OCI-LY7 (cell line): Measurements from ENCODE around the gene TICRR. TPM values are rescaled to one million over a fixed set of nuclear protein-coding genes. Genes with fewer than 3 reads are reported as not detected.

Experiments
- BruUV-seq: library from RNA; stranded (reverse); fragments of 400-500 nt; replicated peaks from 2 replicates; lab custom pipeline; 2021; lab: Mats Ljungman, UMichigan
- CTCF ChIA-PET: fragments of 300-600 bp; sonication (Branson Sonifier 250); formaldehyde crosslinking; loops from one replicate; lab custom pipeline; 2022; ENCODE audit warnings: antibody characterized with exemption; ENCODE audit not compliant: unreplicated experiment; lab: Charles Lee
- POLR2A ChIA-PET: fragments of 300-600 bp; sonication (Branson Sonifier 250); formaldehyde crosslinking; loops from one replicate; lab custom pipeline; 2022; ENCODE audit warnings: antibody characterized with exemption; lab: Charles Lee
- DNase-seq: peaks from one replicate; pipeline ENCODE4 v3.0.0-alpha.2; 2015; ENCODE audit warnings: low spot score
- H2AFZ ChIP-seq: fragments of 200-600 bp; sonication (generic), shearing (Covaris generic); 2 replicates; pipeline ENCODE4 v1.6.1; 2014; ENCODE audit warnings: mild to moderate bottlenecking, antibody characterized with exemption, low read length, moderate library complexity
- H3K27ac ChIP-seq: fragments of 200-600 bp; sonication (generic); 2 replicates; pipeline ENCODE4 v1.5.1; 2014; ENCODE audit warnings: mixed run types, low read depth, mild to moderate bottlenecking, moderate library complexity, low read length, inconsistent platforms; ENCODE audit not compliant: poor library complexity, severe bottlenecking
- H3K36me3 ChIP-seq: fragments of 200-600 bp; sonication (generic); 2 replicates; pipeline ENCODE4 v1.6.1; 2014; ENCODE audit warnings: mild to moderate bottlenecking, antibody characterized with exemption, low read length, moderate library complexity, mixed read lengths; ENCODE audit not compliant: insufficient read depth
- H3K4me1 ChIP-seq: fragments of 200-600 bp; sonication (generic); 2 replicates; pipeline ENCODE4 v1.5.1; 2014; ENCODE audit warnings: mild to moderate bottlenecking, low read length; ENCODE audit not compliant: insufficient read depth, poor library complexity, severe bottlenecking
- H3K4me2 ChIP-seq: fragments of 200-600 bp; sonication (generic); 2 replicates; pipeline ENCODE4 v1.6.1; 2014; ENCODE audit warnings: mild to moderate bottlenecking, low read length
- H3K4me3 ChIP-seq: fragments of 200-600 bp; sonication (generic); 2 replicates; pipeline ENCODE4 v1.5.1; 2014; ENCODE audit warnings: mild to moderate bottlenecking, low read depth, low read length; ENCODE audit not compliant: poor library complexity, severe bottlenecking
- H3K79me2 ChIP-seq: fragments of 200-600 bp; sonication (generic); 2 replicates; pipeline ENCODE4 v1.6.1; 2016; ENCODE audit warnings: low read depth, mild to moderate bottlenecking, low read length, moderate library complexity, mixed read lengths; ENCODE audit not compliant: insufficient read depth
- H3K9me2 ChIP-seq: fragments of 200-600 bp; sonication (generic); 2 replicates; pipeline ENCODE4 v1.6.1; 2016; ENCODE audit warnings: mild to moderate bottlenecking, low read length, mixed read lengths; ENCODE audit not compliant: insufficient read depth
- H3K9me3 ChIP-seq: fragments of 200-600 bp; sonication (generic); 2 replicates; pipeline ENCODE4 v1.6.1; 2014; ENCODE audit warnings: mild to moderate bottlenecking, mixed run types, low read length, mixed read lengths
- H4K20me1 ChIP-seq: fragments of 200-600 bp; sonication (generic); 2 replicates; pipeline ENCODE4 v1.6.1; 2014; ENCODE audit warnings: mild to moderate bottlenecking, antibody characterized with exemption, low read length, moderate library complexity, mixed read lengths; ENCODE audit not compliant: insufficient read depth
- CTCF ChIP-seq: fragments of 200-600 bp; sonication (generic); conservative IDR thresholded peaks from 2 replicates; pipeline ENCODE4 v1.5.1; 2014; ENCODE audit warnings: mild to moderate bottlenecking, antibody characterized with exemption, low read length, moderate library complexity, mixed read lengths
- EZH2phosphoT487 ChIP-seq: fragments of 200-600 bp; sonication (generic); IDR thresholded peaks from 2 replicates; pipeline ENCODE4 v1.6.1; 2018; ENCODE audit warnings: low read depth, borderline replicate concordance, mild to moderate bottlenecking, mixed run types, antibody characterized with exemption, low read length, moderate library complexity, mixed read lengths
- intact Hi-C: fragments of 100-400 bp; cut with micrococcal nuclease; formaldehyde crosslinking; loops from one replicate; pipeline ENCODE4 v1.10.0; 2022; ENCODE audit not compliant: unreplicated experiment
- total RNA-seq, 2 experiments: library from RNA; depleted of rRNA in 1 of 2; stranded (reverse); fragments of >200 nt in 1 of 2; shearing (Covaris generic) in 1 of 2; gene quantifications; 2 replicates each; pipeline ENCODE4 v1.2.3, GENCODE V29; 2014 to 2022

Gene TICRR
- total RNA-seq, 2 experiments from 2014 or later, result 25.9 to 44.4 TPM

- Histone ChIP-seq H3K4me1 (no peaks in the 10 kb centered on the region), H3K4me3 (no peak overlapping the region), H3K4me2 (no peak overlapping the region), H3K27ac (no peak overlapping the region), H2AFZ (no peak overlapping the region), H3K79me2 (no peaks in the 10 kb centered on the region), H3K36me3 (peaks cover 95% of the 10 kb centered on the region), H4K20me1 (no peaks in the 10 kb centered on the region), H3K9me3 (peaks cover 6% of the 10 kb centered on the region; the same call in 1 of the 2 replicates), H3K9me2 (no peaks in the 10 kb centered on the region)
- no TSS peak for BruUV-seq
- no peak for DNase-seq
- intact Hi-C loops, result loop anchor here (10.0 kb wide), 1 partner anchor 351 kb away; no protein-coding TSS in a partner anchor
- ChIA-PET POLR2A (interaction anchor here (1.0 kb wide), 1 partner anchor 22 kb away, joined by 3 read pairs; no protein-coding TSS in a partner anchor), CTCF (no interaction called here)
- TF ChIP-seq EZH2phosphoT487, result no peak
- TF ChIP-seq CTCF, result no peak
Measured at GRCh38 chr15:89616228-89616627, 41.0 kb downstream of the TICRR start.

- intact Hi-C loops, result no loop called here
- no peaks in the 10 kb centered on the region for H3K9me3 ChIP-seq
- POLR2A ChIA-PET, result interaction anchor here (0.6 kb wide), 1 partner anchor 1274 kb away, joined by 3 read pairs; no protein-coding TSS in a partner anchor
- no peaks in the 10 kb centered on the region for H3K4me1 ChIP-seq
- H3K4me3 ChIP-seq, result no peak overlapping the region
- no peak for DNase-seq
- H3K36me3 ChIP-seq, result peaks cover 97% of the 10 kb centered on the region
- H3K79me2 ChIP-seq, result no peaks in the 10 kb centered on the region
- no peaks in the 10 kb centered on the region for H4K20me1 ChIP-seq
- TF ChIP-seq EZH2phosphoT487 (no peak), CTCF (no peak)
- CTCF ChIA-PET, result no interaction called here
- H3K4me2 ChIP-seq, result no peak overlapping the region
- no peak overlapping the region for H3K27ac ChIP-seq
- H3K9me2 ChIP-seq, result no peaks in the 10 kb centered on the region
- no peak overlapping the region for H2AFZ ChIP-seq
- BruUV-seq, result no TSS peak
Measured at GRCh38 chr15:89621547-89621946, 46.3 kb downstream of the TICRR start.

- H3K79me2 ChIP-seq, result no peaks in the 10 kb centered on the region
- no peak overlapping the region for H3K4me3 ChIP-seq
- H3K27ac ChIP-seq, result no peak overlapping the region
- POLR2A ChIA-PET, result no interaction called here
- no peaks in the 10 kb centered on the region for H4K20me1 ChIP-seq
- no peaks in the 10 kb centered on the region for H3K4me1 ChIP-seq
- no peaks in the 10 kb centered on the region for H3K9me3 ChIP-seq
- DNase-seq, result no peak
- H3K9me2 ChIP-seq, result no peaks in the 10 kb centered on the region
- H2AFZ ChIP-seq, result no peak overlapping the region
- no peak for TF ChIP-seq EZH2phosphoT487
- no peak for TF ChIP-seq CTCF
- H3K4me2 ChIP-seq, result no peak overlapping the region
- CTCF ChIA-PET, result no interaction called here
- intact Hi-C loops, result no loop called here
- no TSS peak for BruUV-seq
- H3K36me3 ChIP-seq, result peaks cover 99% of the 10 kb centered on the region
Measured at GRCh38 chr15:89623165-89623564, 47.9 kb downstream of the TICRR start.
